ENCODE results near the gene C19orf38. TPM values are rescaled to one million over a fixed set of nuclear protein-coding genes. Genes with fewer than 3 reads are reported as not detected.

C19orf38 gene
- total RNA-seq, 1 donor from 2014 or later, result 0.44 TPM

GRCh38 chr19:10850631-10851030 lies 2.4 kb downstream of the C19orf38 start:
- H3K9me3 Mint-ChIP-seq (ENCODE audit: unreplicated experiment), result peaks cover 7% of the 10 kb centered on the region
- peaks cover 8% of the 10 kb centered on the region for H3K27me3 Mint-ChIP-seq (ENCODE audit: unreplicated experiment)
- H3K36me3 Mint-ChIP-seq (ENCODE audit: unreplicated experiment), result peaks cover 6% of the 10 kb centered on the region
- TF ChIP-seq CTCF (IDR thresholded peaks at IDR 0.05; ENCODE audit: partially characterized antibody, unreplicated experiment), result no peak
- DNase-seq, result no peak
- no peaks in the 10 kb centered on the region for H3K4me1 Mint-ChIP-seq (ENCODE audit: low read depth, unreplicated experiment)
- H3K4me3 Mint-ChIP-seq (ENCODE audit: unreplicated experiment), result no peak overlapping the region
- H3K27ac Mint-ChIP-seq (ENCODE audit: unreplicated experiment), result no peak overlapping the region

- Mint-ChIP-seq H3K4me1 (ENCODE audit: low read depth, unreplicated experiment) (no peaks in the 10 kb centered on the region), H3K4me3 (ENCODE audit: unreplicated experiment) (no peak overlapping the region), H3K27me3 (ENCODE audit: unreplicated experiment) (peaks cover 6% of the 10 kb centered on the region), H3K9me3 (ENCODE audit: unreplicated experiment) (peaks cover 1% of the 10 kb centered on the region), H3K27ac (ENCODE audit: unreplicated experiment) (no peak overlapping the region), H3K36me3 (ENCODE audit: unreplicated experiment) (no peaks in the 10 kb centered on the region)
- TF ChIP-seq CTCF (IDR thresholded peaks at IDR 0.05; ENCODE audit: partially characterized antibody, unreplicated experiment), result no peak
- no peak for DNase-seq
These were observed 4.0 kb downstream of the C19orf38 start for GRCh38 chr19:10852098-10852800.

- Mint-ChIP-seq H3K4me1 (ENCODE audit: low read depth, unreplicated experiment) (no peaks in the 10 kb centered on the region), H3K4me3 (ENCODE audit: unreplicated experiment) (no peak overlapping the region)
These were observed 4.7 kb downstream of the C19orf38 start for GRCh38 chr19:10852941-10853340.

GRCh38 chr19:10854350-10855089 lies 6.3 kb downstream of the C19orf38 start:
- no peak for TF ChIP-seq CTCF (IDR thresholded peaks at IDR 0.05; ENCODE audit: partially characterized antibody, unreplicated experiment)
- H3K36me3 Mint-ChIP-seq (ENCODE audit: unreplicated experiment), result no peaks in the 10 kb centered on the region
- H3K4me1 Mint-ChIP-seq (ENCODE audit: low read depth, unreplicated experiment), result peaks cover 3% of the 10 kb centered on the region
- no peak for DNase-seq
- no peak overlapping the region for H3K4me3 Mint-ChIP-seq (ENCODE audit: unreplicated experiment)
- H3K27me3 Mint-ChIP-seq (ENCODE audit: unreplicated experiment), result peaks cover 2% of the 10 kb centered on the region
- no peak overlapping the region for H3K27ac Mint-ChIP-seq (ENCODE audit: unreplicated experiment)
- peaks cover 1% of the 10 kb centered on the region for H3K9me3 Mint-ChIP-seq (ENCODE audit: unreplicated experiment)

More at GRCh38 chr19:10852941-10853340, 4.7 kb downstream of the C19orf38 start:
- no peak for TF ChIP-seq CTCF (IDR thresholded peaks at IDR 0.05; ENCODE audit: partially characterized antibody, unreplicated experiment)
- DNase-seq, result no peak
- peaks cover 5% of the 10 kb centered on the region for H3K27me3 Mint-ChIP-seq (ENCODE audit: unreplicated experiment)
- H3K36me3 Mint-ChIP-seq (ENCODE audit: unreplicated experiment), result no peaks in the 10 kb centered on the region
- peaks cover 1% of the 10 kb centered on the region for H3K9me3 Mint-ChIP-seq (ENCODE audit: unreplicated experiment)
- H3K27ac Mint-ChIP-seq (ENCODE audit: unreplicated experiment), result no peak overlapping the region

Data from glutamatergic neuron (in vitro differentiated cells).